ENCODE data around the gene RASSF8. TPM values are rescaled to one million over a fixed set of nuclear protein-coding genes. Genes with fewer than 3 reads are reported as not detected.
A peak's percentile ranks its signal among the peaks of the same experiment; 100 is the strongest.

Gene RASSF8
- total RNA-seq = 10 to 100 TPM; 23.0 to 78.5 (median 60.7) TPM

GRCh38 chr12:25958428-25959070 lies at the start of gene RASSF8:
Gene RASSF8 (plus strand): TSS chr12:25958682. CDS start chr12:26055344, 96,662 bp downstream.
- H3K4me3 ChIP-seq = peak within 1 kb of the TSS; percentile 77 to 94 (median 82)
- peaks cover 19 to 26% (median 23%) of the 10 kb centered on the region in 4 donors for H3K4me1 ChIP-seq
- peak; percentile 87 to 95 for ATAC-seq (ENCODE audit: low FRiP score in 2 of 2)
- peak; percentile 69 to 95 for DNase-seq
- H3K36me3 ChIP-seq = no peaks in the 10 kb centered on the region
- H3K27me3 ChIP-seq = no peaks in the 10 kb centered on the region
- WGBS, 2 donors = 1% methylated on average over 14 of the region's 113 CpGs; no CpG with 5 or more reads in 1 of the 2 donors
- H3K9me3 ChIP-seq = no peaks in the 10 kb centered on the region
- peak within 1 kb of the TSS; percentile 89 to 95 (median 92) for H3K27ac ChIP-seq
- peak; percentile 13 to 15 for TF ChIP-seq POLR2AphosphoS5 (IDR thresholded peaks at IDR 0.05)
- TF ChIP-seq POLR2A (IDR thresholded peaks at IDR 0.05) = peak in 2 of 4 donors; percentile 61 to 63
- TF ChIP-seq EP300 (IDR thresholded peaks at IDR 0.05) = no peak
- TF ChIP-seq CTCF (IDR thresholded peaks at IDR 0.05) = peak in 2 of 6 experiments; percentile 14 to 24

- 97% methylated on average over 2 of the region's 2 CpGs for WGBS, 2 donors
- DNase-seq (no peak), ATAC-seq (ENCODE audit: low FRiP score in 2 of 2) (no peak)
- Histone ChIP-seq H3K36me3 (no peaks in the 10 kb centered on the region), H3K9me3 (no peaks in the 10 kb centered on the region), H3K4me1 (no peaks in the 10 kb centered on the region), H3K27ac (no peak overlapping the region), H3K4me3 (no peak overlapping the region), H3K27me3 (no peaks in the 10 kb centered on the region)
- no peak for TF ChIP-seq POLR2A (IDR thresholded peaks at IDR 0.05)
Measured at GRCh38 chr12:25914551-25914950, 43.9 kb upstream of the RASSF8 start.

GRCh38 chr12:25924491-25925001 lies 33.9 kb upstream of the RASSF8 start:
- Histone ChIP-seq H3K36me3 (no peaks in the 10 kb centered on the region), H3K27ac (no peak overlapping the region), H3K9me3 (no peaks in the 10 kb centered on the region), H3K27me3 (no peaks in the 10 kb centered on the region), H3K4me1 (no peaks in the 10 kb centered on the region), H3K4me3 (no peak overlapping the region)
- no peak for TF ChIP-seq EP300 (IDR thresholded peaks at IDR 0.05)
- TF ChIP-seq POLR2AphosphoS5 (IDR thresholded peaks at IDR 0.05) = no peak
- TF ChIP-seq CTCF (IDR thresholded peaks at IDR 0.05) = no peak
- no peak for TF ChIP-seq POLR2A (IDR thresholded peaks at IDR 0.05)
- no peak for ATAC-seq (ENCODE audit: low FRiP score in 2 of 2)
- 56 to 63% methylated on average over 7 of the region's 7 CpGs for WGBS, 2 donors
- no peak for DNase-seq

- Histone ChIP-seq H3K4me1 (no peaks in the 10 kb centered on the region), H3K27me3 (no peaks in the 10 kb centered on the region), H3K9me3 (no peaks in the 10 kb centered on the region), H3K36me3 (no peaks in the 10 kb centered on the region), H3K27ac (no peak overlapping the region), H3K4me3 (no peak overlapping the region)
- 86 to 89% methylated on average over 7 of the region's 7 CpGs for WGBS, 2 donors
- DNase-seq (no peak), ATAC-seq (ENCODE audit: low FRiP score in 2 of 2) (no peak)
- TF ChIP-seq EP300 (IDR thresholded peaks at IDR 0.05) = no peak
Measured at GRCh38 chr12:25925064-25925463, 33.4 kb upstream of the RASSF8 start.

GRCh38 chr12:25926536-25926935 lies 31.9 kb upstream of the RASSF8 start:
- DNase-seq (no peak), ATAC-seq (ENCODE audit: low FRiP score in 2 of 2) (no peak)
- Histone ChIP-seq H3K4me1 (no peaks in the 10 kb centered on the region), H3K27me3 (no peaks in the 10 kb centered on the region), H3K27ac (no peak overlapping the region), H3K4me3 (no peak overlapping the region), H3K36me3 (no peaks in the 10 kb centered on the region), H3K9me3 (no peaks in the 10 kb centered on the region)
- 59 to 66% methylated on average over 5 of the region's 5 CpGs for WGBS, 2 donors
- TF ChIP-seq CTCF (IDR thresholded peaks at IDR 0.05) = no peak
- no peak for TF ChIP-seq POLR2A (IDR thresholded peaks at IDR 0.05)
- no peak for TF ChIP-seq EP300 (IDR thresholded peaks at IDR 0.05)
- TF ChIP-seq POLR2AphosphoS5 (IDR thresholded peaks at IDR 0.05) = no peak

- H3K9me3 ChIP-seq = no peaks in the 10 kb centered on the region
- ATAC-seq (ENCODE audit: low FRiP score in 2 of 2) = peak in 1 of 2 donors; percentile 35
- H3K4me1 ChIP-seq = no peaks in the 10 kb centered on the region
- H3K27ac ChIP-seq = no peak overlapping the region
- H3K4me3 ChIP-seq = no peak overlapping the region
- no peak for DNase-seq
- WGBS, 2 donors = 94 to 100% methylated on average over 1 of the region's 1 CpG
- TF ChIP-seq EP300 (IDR thresholded peaks at IDR 0.05) (no peak), POLR2AphosphoS5 (IDR thresholded peaks at IDR 0.05) (no peak), POLR2A (IDR thresholded peaks at IDR 0.05) (no peak), CTCF (IDR thresholded peaks at IDR 0.05) (no peak)
- no peaks in the 10 kb centered on the region for H3K27me3 ChIP-seq
- no peaks in the 10 kb centered on the region for H3K36me3 ChIP-seq
Measured at GRCh38 chr12:25929142-25929541, 29.3 kb upstream of the RASSF8 start.
